Activated naive CD4-positive, alpha-beta T cell treated with anti-CD3 and anti-CD28 coated beads, Interleukin-2, amount 50 U/mL, for 72 hours (primary cell): ENCODE data around the gene FLVCR2. TPM values are rescaled to one million over a fixed set of nuclear protein-coding genes. Genes with fewer than 3 reads are reported as not detected.

Experiments used
- ATAC-seq, 2 donors: fragments of 150-1000 bp; cut with Tn5 transposase; 2 replicates each; pipeline ENCODE4 v1.10.0; 2021; ENCODE audit warnings: mild to moderate bottlenecking in 2 of 2, moderate library complexity in 2 of 2
- DNase-seq, 2 donors: peaks; one replicate each; pipeline ENCODE4 v3.0.0; 2021 to 2022; ENCODE audit warnings: low spot score in 2 of 2
- H3K27ac Mint-ChIP-seq, 2 donors: one replicate each; pipeline ENCODE4 v1.8.0; 2022; ENCODE audit warnings: mild to moderate bottlenecking in 2 of 2, mixed read lengths in 2 of 2
- H3K36me3 Mint-ChIP-seq, 2 donors: one replicate each; pipeline ENCODE4 v1.8.0; 2022; ENCODE audit warnings: mixed read lengths in 2 of 2
- H3K9me3 Mint-ChIP-seq, 2 donors: one replicate each; pipeline ENCODE4 v1.8.0; 2022; ENCODE audit warnings: mixed read lengths in 2 of 2
- total RNA-seq, 2 donors: library from RNA; stranded (reverse); gene quantifications; one replicate each; pipeline ENCODE4 v1.2.3, GENCODE V29; 2022

FLVCR2 gene
- total RNA-seq, 2 donors from 2014 or later = 11.6 to 18.3 TPM

- no peaks in the 10 kb centered on the region for H3K36me3 Mint-ChIP-seq
- ATAC-seq (no peak), DNase-seq (no peak)
- H3K9me3 Mint-ChIP-seq = no peaks in the 10 kb centered on the region
- H3K27ac Mint-ChIP-seq = peak overlapping the region in 1 of 2 donors; percentile 77
Observed at GRCh38 chr14:75630695-75631452, 52.5 kb downstream of the FLVCR2 start.

- H3K9me3 Mint-ChIP-seq = no peaks in the 10 kb centered on the region
Observed at GRCh38 chr14:75631453-75631831, 53.0 kb downstream of the FLVCR2 start.

GRCh38 chr14:75634848-75635247, 56.4 kb downstream of the FLVCR2 start:
- Mint-ChIP-seq H3K36me3 (no peaks in the 10 kb centered on the region), H3K27ac (no peak overlapping the region), H3K9me3 (no peaks in the 10 kb centered on the region)
- DNase-seq (no peak), ATAC-seq (no peak)

More at GRCh38 chr14:75631453-75631831, 53.0 kb downstream of the FLVCR2 start:
- ATAC-seq (no peak), DNase-seq (no peak)
- H3K27ac Mint-ChIP-seq = no peak overlapping the region
- H3K36me3 Mint-ChIP-seq = no peaks in the 10 kb centered on the region

GRCh38 chr14:75636100-75636692, 57.8 kb downstream of the FLVCR2 start:
- ATAC-seq = no peak
- DNase-seq = no peak
- Mint-ChIP-seq H3K36me3 (no peaks in the 10 kb centered on the region), H3K9me3 (no peaks in the 10 kb centered on the region), H3K27ac (no peak overlapping the region)

- DNase-seq (no peak), ATAC-seq (no peak)
- peak overlapping the region in 1 of 2 donors; percentile 23 for H3K27ac Mint-ChIP-seq
- no peaks in the 10 kb centered on the region for H3K36me3 Mint-ChIP-seq
- H3K9me3 Mint-ChIP-seq = no peaks in the 10 kb centered on the region
Observed at GRCh38 chr14:75640876-75641275, 62.5 kb downstream of the FLVCR2 start.

GRCh38 chr14:75643985-75644384, 65.6 kb downstream of the FLVCR2 start:
- Mint-ChIP-seq H3K27ac (no peak overlapping the region), H3K9me3 (no peaks in the 10 kb centered on the region), H3K36me3 (no peaks in the 10 kb centered on the region)
- DNase-seq (no peak), ATAC-seq (no peak)

GRCh38 chr14:75645056-75645455, 66.6 kb downstream of the FLVCR2 start:
- DNase-seq (no peak), ATAC-seq (no peak)
- no peak overlapping the region for H3K27ac Mint-ChIP-seq
- no peaks in the 10 kb centered on the region for H3K9me3 Mint-ChIP-seq
- peaks cover 4 to 5% of the 10 kb centered on the region in 2 donors for H3K36me3 Mint-ChIP-seq

- Mint-ChIP-seq H3K9me3 (no peaks in the 10 kb centered on the region), H3K27ac (no peak overlapping the region), H3K36me3 (peaks cover 8 to 9% of the 10 kb centered on the region in 2 donors)
- DNase-seq = no peak
- no peak for ATAC-seq
Observed at GRCh38 chr14:75646762-75647161, 68.3 kb downstream of the FLVCR2 start.

- no peak for DNase-seq
- Mint-ChIP-seq H3K27ac (no peak overlapping the region), H3K9me3 (no peaks in the 10 kb centered on the region), H3K36me3 (peaks cover 8 to 9% of the 10 kb centered on the region in 2 donors)
- no peak for ATAC-seq
Observed at GRCh38 chr14:75647640-75648039, 69.2 kb downstream of the FLVCR2 start.

GRCh38 chr14:75648066-75648838, 69.8 kb downstream of the FLVCR2 start:
- no peaks in the 10 kb centered on the region for H3K9me3 Mint-ChIP-seq
- H3K27ac Mint-ChIP-seq = peak overlapping the region in 1 of 2 donors; percentile 31
- DNase-seq = no peak
- H3K36me3 Mint-ChIP-seq = peaks cover 9 to 14% of the 10 kb centered on the region in 2 donors
- ATAC-seq = no peak

- Mint-ChIP-seq H3K9me3 (no peaks in the 10 kb centered on the region), H3K36me3 (peaks cover 9 to 23% of the 10 kb centered on the region in 2 donors), H3K27ac (no peak overlapping the region)
- DNase-seq (no peak), ATAC-seq (no peak)
Observed at GRCh38 chr14:75649337-75649736, 70.9 kb downstream of the FLVCR2 start.

GRCh38 chr14:75649773-75650172, 71.4 kb downstream of the FLVCR2 start:
- ATAC-seq (no peak), DNase-seq (no peak)
- peaks cover 9 to 23% of the 10 kb centered on the region in 2 donors for H3K36me3 Mint-ChIP-seq
- no peaks in the 10 kb centered on the region for H3K9me3 Mint-ChIP-seq
- peak overlapping the region in 1 of 2 donors; percentile 45 for H3K27ac Mint-ChIP-seq

- Mint-ChIP-seq H3K27ac (peak overlapping the region; percentile 18 to 45), H3K36me3 (peaks cover 9 to 23% of the 10 kb centered on the region in 2 donors), H3K9me3 (no peaks in the 10 kb centered on the region)
- DNase-seq = no peak
- no peak for ATAC-seq
Observed at GRCh38 chr14:75650253-75651058, 72.0 kb downstream of the FLVCR2 start.

GRCh38 chr14:75653563-75653962, 75.1 kb downstream of the FLVCR2 start:
- H3K9me3 Mint-ChIP-seq = no peaks in the 10 kb centered on the region
- H3K27ac Mint-ChIP-seq = peak overlapping the region in 1 of 2 donors; percentile 82
- ATAC-seq = peak; percentile 41 to 56
- no peak for DNase-seq
- peaks cover 9 to 23% of the 10 kb centered on the region in 2 donors for H3K36me3 Mint-ChIP-seq

- DNase-seq (peak; percentile 69 to 85), ATAC-seq (peak; percentile 89 to 92)
- H3K9me3 Mint-ChIP-seq = no peaks in the 10 kb centered on the region
- H3K27ac Mint-ChIP-seq = no peak overlapping the region
- H3K36me3 Mint-ChIP-seq = peaks cover 9 to 23% of the 10 kb centered on the region in 2 donors
Observed at GRCh38 chr14:75654127-75654732, 75.8 kb downstream of the FLVCR2 start.

- ATAC-seq = no peak
- H3K9me3 Mint-ChIP-seq = no peaks in the 10 kb centered on the region
- H3K27ac Mint-ChIP-seq = no peak overlapping the region
- DNase-seq = no peak
- H3K36me3 Mint-ChIP-seq = peaks cover 3 to 16% of the 10 kb centered on the region in 2 donors
Observed at GRCh38 chr14:75655235-75655634, 76.8 kb downstream of the FLVCR2 start.
